OCI-LY3 (cell line): ENCODE measurements around the gene ACP7.

Experiments used
- H2AFZ ChIP-seq: fragments of 200-600, 300-600 bp; shearing (Covaris generic); 2 replicates; pipeline ENCODE4 v1.6.0; 2014; ENCODE audit warnings: antibody characterized with exemption, low read depth, low read length
- H3K27ac ChIP-seq: fragments of 200-600, 300-600 bp; sonication (generic); 2 replicates; pipeline ENCODE4 v1.5.1; 2014; ENCODE audit warnings: mild to moderate bottlenecking, low read length, moderate library complexity, mixed read lengths
- H3K27me3 ChIP-seq: fragments of 200-600, 300-600 bp; sonication (generic); 2 replicates; pipeline ENCODE4 v1.6.1; 2014; ENCODE audit warnings: low read depth, low read length, mixed read lengths
- H3K36me3 ChIP-seq: fragments of 200-600, 300-600 bp; sonication (generic); replicated peaks from 2 replicates; pipeline ENCODE3; 2014; ENCODE audit warnings: low read depth, low read length, mixed read lengths
- H3K4me1 ChIP-seq: fragments of 300-600, 200-600 bp; sonication (generic); 2 replicates; pipeline ENCODE4 v1.6.1; 2014; ENCODE audit warnings: low read length, mixed read lengths
- H3K4me2 ChIP-seq: fragments of 200-600, 300-600 bp; sonication (generic); 2 replicates; pipeline ENCODE4 v1.6.1; 2014; ENCODE audit warnings: low read length, mixed read lengths
- H3K4me3 ChIP-seq: fragments of 300-600, 200-600 bp; sonication (generic); 2 replicates; pipeline ENCODE4 v1.5.1; 2014; ENCODE audit warnings: antibody characterized with exemption, mild to moderate bottlenecking, low read length, moderate library complexity
- H3K79me2 ChIP-seq: fragments of 300-600, 200-600 bp; shearing (Covaris generic); 2 replicates; pipeline ENCODE4 v1.6.1; 2014; ENCODE audit warnings: mild to moderate bottlenecking, low read length, mixed read lengths
- H3K9ac ChIP-seq: fragments of 300-600, 200-600 bp; shearing (Covaris generic); 2 replicates; pipeline ENCODE4 v1.6.0; 2014; ENCODE audit warnings: mild to moderate bottlenecking, low read length, moderate library complexity
- H3K9me3 ChIP-seq: fragments of 200-600, 300-600 bp; shearing (Covaris generic); 2 replicates; pipeline ENCODE4 v1.6.1; 2014; ENCODE audit warnings: low read length, mixed read lengths; ENCODE audit not compliant: insufficient read depth
- H4K20me1 ChIP-seq: fragments of 200-600, 300-600 bp; sonication (generic); 2 replicates; pipeline ENCODE4 v1.6.1; 2016; ENCODE audit warnings: low read length, mixed read lengths; ENCODE audit not compliant: insufficient read depth
- EZH2phosphoT487 ChIP-seq: fragments of 200-600 bp; shearing (Covaris generic); IDR thresholded peaks from 2 replicates; pipeline ENCODE4 v1.6.1; 2018; ENCODE audit warnings: antibody characterized with exemption, mixed run types, low read depth
- TF ChIP-seq, protein P1 (sequence below): fragments of 200-600, 300-600 bp; sonication (generic); IDR thresholded peaks from 2 replicates; pipeline ENCODE4 v1.5.1; 2014; ENCODE audit warnings: antibody characterized with exemption, low read length, low read depth

ACP7 gene

DNA sequence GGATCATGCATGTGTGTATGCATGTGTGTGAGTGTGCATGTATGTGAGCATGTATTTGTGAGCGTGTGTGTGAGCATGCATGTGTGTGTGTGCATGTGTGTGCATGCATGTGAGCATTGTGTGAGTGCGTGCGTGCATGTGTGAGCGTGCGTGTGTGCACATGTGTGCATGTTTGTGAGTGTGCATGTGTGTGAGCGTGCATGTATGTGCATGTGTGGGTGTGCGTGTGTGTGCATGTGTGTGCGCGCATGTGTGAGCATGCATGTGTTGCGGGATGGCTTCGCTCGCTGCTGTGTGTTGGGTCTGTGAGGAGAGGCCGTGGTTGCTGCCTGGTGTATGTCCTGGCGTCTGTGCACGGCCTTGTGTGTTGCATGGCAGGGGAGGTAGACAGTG lies 73.8 kb downstream of the ACP7 start:
- Histone ChIP-seq H3K27ac (no peak overlapping the region), H2AFZ (no peak overlapping the region), H3K9ac (no peak overlapping the region), H3K27me3 (no peaks in the 10 kb centered on the region), H3K36me3 (no peaks in the 10 kb centered on the region), H3K4me2 (no peak overlapping the region), H3K79me2 (no peaks in the 10 kb centered on the region; the same call in 1 of the 2 replicates), H3K4me1 (no peaks in the 10 kb centered on the region), H3K9me3 (no peaks in the 10 kb centered on the region), H3K4me3 (no peak overlapping the region), H4K20me1 (peaks cover 52% of the 10 kb centered on the region)
- TF ChIP-seq, protein P1, sequence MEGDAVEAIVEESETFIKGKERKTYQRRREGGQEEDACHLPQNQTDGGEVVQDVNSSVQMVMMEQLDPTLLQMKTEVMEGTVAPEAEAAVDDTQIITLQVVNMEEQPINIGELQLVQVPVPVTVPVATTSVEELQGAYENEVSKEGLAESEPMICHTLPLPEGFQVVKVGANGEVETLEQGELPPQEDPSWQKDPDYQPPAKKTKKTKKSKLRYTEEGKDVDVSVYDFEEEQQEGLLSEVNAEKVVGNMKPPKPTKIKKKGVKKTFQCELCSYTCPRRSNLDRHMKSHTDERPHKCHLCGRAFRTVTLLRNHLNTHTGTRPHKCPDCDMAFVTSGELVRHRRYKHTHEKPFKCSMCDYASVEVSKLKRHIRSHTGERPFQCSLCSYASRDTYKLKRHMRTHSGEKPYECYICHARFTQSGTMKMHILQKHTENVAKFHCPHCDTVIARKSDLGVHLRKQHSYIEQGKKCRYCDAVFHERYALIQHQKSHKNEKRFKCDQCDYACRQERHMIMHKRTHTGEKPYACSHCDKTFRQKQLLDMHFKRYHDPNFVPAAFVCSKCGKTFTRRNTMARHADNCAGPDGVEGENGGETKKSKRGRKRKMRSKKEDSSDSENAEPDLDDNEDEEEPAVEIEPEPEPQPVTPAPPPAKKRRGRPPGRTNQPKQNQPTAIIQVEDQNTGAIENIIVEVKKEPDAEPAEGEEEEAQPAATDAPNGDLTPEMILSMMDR = no peak
- TF ChIP-seq EZH2phosphoT487 = no peak

- no peak overlapping the region for H3K9ac ChIP-seq
- H3K79me2 ChIP-seq = no peaks in the 10 kb centered on the region; the same call in 1 of the 2 replicates
- no peak overlapping the region for H3K4me3 ChIP-seq
- no peak overlapping the region for H3K27ac ChIP-seq
- H3K27me3 ChIP-seq = no peaks in the 10 kb centered on the region
- no peaks in the 10 kb centered on the region for H3K4me1 ChIP-seq
- H3K4me2 ChIP-seq = no peak overlapping the region
- H3K36me3 ChIP-seq = no peaks in the 10 kb centered on the region
- peaks cover 57% of the 10 kb centered on the region for H4K20me1 ChIP-seq
- TF ChIP-seq EZH2phosphoT487 = no peak
- TF ChIP-seq, protein P1 = no peak
- H3K9me3 ChIP-seq = no peaks in the 10 kb centered on the region
- H2AFZ ChIP-seq = no peak overlapping the region
Observed at GRCh38 chr19:39158646-39159260, 74.6 kb downstream of the ACP7 start.

DNA sequence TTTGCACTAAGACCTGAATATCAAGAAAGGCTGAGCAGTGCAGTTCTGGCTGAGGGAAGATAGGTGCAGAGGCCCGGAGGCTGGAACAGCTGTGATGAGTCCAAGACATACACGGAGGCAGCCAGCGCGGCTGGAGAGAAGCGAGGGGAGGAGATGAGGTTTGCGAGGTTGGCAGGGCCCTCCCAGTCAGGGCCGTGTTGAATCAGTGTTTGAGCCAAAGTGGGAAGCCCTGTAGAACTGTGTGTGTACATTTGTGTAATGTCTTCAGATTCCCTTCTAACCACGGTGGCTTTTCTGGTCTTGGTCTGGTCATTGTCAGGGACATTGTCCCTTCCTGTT lies 76.3 kb downstream of the ACP7 start:
- H3K79me2 ChIP-seq = no peaks in the 10 kb centered on the region
- no peak overlapping the region for H3K27ac ChIP-seq
- H4K20me1 ChIP-seq = peaks cover 41% of the 10 kb centered on the region

More for the DNA sequence above, 76.3 kb downstream of the ACP7 start:
- no peaks in the 10 kb centered on the region for H3K36me3 ChIP-seq
- no peak for TF ChIP-seq EZH2phosphoT487
- TF ChIP-seq, protein P1 = no peak
- no peak overlapping the region for H3K4me2 ChIP-seq
- no peaks in the 10 kb centered on the region for H3K27me3 ChIP-seq
- no peak overlapping the region for H2AFZ ChIP-seq
- H3K4me1 ChIP-seq = no peaks in the 10 kb centered on the region
- no peaks in the 10 kb centered on the region for H3K9me3 ChIP-seq
- no peak overlapping the region for H3K4me3 ChIP-seq
- no peak overlapping the region for H3K9ac ChIP-seq
